ENCODE measurements around the gene ZNF598. TPM values are rescaled to one million over a fixed set of nuclear protein-coding genes. Genes with fewer than 3 reads are reported as not detected.
A peak's percentile ranks its signal among the peaks of the same experiment; 100 is the strongest.

The ZNF598 gene
- total and polyA plus RNA-seq, 2 of the 13 experiments (the other 11 are each of a cell fraction or from before 2014, with no cell fraction given) = 13.5 to 14.2 TPM

DNA sequence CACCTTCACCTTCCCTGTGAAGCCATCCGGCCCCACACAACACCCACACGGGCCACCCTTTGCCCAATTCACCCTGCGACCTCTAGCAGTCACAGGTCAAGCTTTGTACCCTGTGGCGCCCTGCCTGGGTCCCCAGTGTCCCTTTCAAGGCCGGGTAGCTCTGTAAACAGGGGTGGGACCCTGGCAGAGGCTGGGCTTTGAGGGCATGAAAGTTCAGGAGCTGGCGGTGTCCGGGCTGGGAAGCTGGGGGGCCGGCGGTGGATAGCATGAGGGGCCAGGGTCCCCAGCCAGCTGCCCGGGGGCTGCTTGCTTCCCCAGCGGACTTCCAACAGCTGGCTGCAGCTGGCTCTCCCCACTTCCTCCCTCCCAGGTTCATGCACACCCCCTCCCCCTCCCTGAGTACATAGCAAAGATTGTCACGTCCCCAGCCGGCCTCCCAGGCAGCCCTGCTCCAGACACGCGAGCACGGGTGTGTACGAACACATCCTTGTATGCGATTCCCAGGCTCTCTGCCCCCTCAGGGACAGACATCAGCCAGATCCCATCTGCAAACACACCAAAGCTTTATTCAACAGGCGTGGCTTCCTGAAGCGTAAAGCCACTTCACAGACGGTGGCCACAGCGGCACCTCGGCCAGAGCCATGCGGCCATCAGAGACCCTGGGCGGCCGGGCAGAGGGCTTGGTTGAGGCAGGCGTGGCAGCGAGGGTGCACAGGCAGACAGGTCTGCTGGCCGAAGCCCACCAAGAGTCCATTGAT is 29.8 kb upstream of the ZNF598 start (continued):
- 0 out of 2 replicates have a peak, but pooled peaks have one; percentile 41 for TF ChIP-seq CREB3 (CRISPR knock-in tag; IDR thresholded peaks at IDR 0.05)
- TF ChIP-seq, protein P1, sequence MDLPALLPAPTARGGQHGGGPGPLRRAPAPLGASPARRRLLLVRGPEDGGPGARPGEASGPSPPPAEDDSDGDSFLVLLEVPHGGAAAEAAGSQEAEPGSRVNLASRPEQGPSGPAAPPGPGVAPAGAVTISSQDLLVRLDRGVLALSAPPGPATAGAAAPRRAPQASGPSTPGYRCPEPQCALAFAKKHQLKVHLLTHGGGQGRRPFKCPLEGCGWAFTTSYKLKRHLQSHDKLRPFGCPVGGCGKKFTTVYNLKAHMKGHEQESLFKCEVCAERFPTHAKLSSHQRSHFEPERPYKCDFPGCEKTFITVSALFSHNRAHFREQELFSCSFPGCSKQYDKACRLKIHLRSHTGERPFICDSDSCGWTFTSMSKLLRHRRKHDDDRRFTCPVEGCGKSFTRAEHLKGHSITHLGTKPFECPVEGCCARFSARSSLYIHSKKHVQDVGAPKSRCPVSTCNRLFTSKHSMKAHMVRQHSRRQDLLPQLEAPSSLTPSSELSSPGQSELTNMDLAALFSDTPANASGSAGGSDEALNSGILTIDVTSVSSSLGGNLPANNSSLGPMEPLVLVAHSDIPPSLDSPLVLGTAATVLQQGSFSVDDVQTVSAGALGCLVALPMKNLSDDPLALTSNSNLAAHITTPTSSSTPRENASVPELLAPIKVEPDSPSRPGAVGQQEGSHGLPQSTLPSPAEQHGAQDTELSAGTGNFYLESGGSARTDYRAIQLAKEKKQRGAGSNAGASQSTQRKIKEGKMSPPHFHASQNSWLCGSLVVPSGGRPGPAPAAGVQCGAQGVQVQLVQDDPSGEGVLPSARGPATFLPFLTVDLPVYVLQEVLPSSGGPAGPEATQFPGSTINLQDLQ (CRISPR knock-in tag; IDR thresholded peaks at IDR 0.05) = no peak
- TF ChIP-seq MBNL3 (CRISPR knock-in tag; conservative IDR thresholded peaks at IDR 0.05) = no peak
- TF ChIP-seq ZNF775 (CRISPR knock-in tag; IDR thresholded peaks at IDR 0.05; ENCODE audit: borderline replicate concordance) = peak; percentile 35; the same call in 1 of the 2 replicates
- no peak for TF ChIP-seq SRF (IDR thresholded peaks at IDR 0.05; ENCODE audit: low read depth, low read length)
- TF ChIP-seq SPEN (CRISPR knock-in tag; IDR thresholded peaks at IDR 0.05; ENCODE audit: low read depth) = no peak; the same call in none of the 2 replicates
- no peak for TF ChIP-seq ATAD3A (CRISPR knock-in tag; IDR thresholded peaks at IDR 0.05)
- TF ChIP-seq ZZZ3 (CRISPR knock-in tag; IDR thresholded peaks at IDR 0.05; ENCODE audit: borderline replicate concordance) = no peak; the same call in 1 of the 2 replicates
- peak; percentile 36; the same call in 1 of the 2 replicates for TF ChIP-seq MEF2D (CRISPR knock-in tag; IDR thresholded peaks at IDR 0.05)
- TF ChIP-seq DRAP1 (CRISPR knock-in tag; IDR thresholded peaks at IDR 0.05) = peak; percentile 42; the same call in 1 of the 2 replicates
- TF ChIP-seq, protein P2, sequence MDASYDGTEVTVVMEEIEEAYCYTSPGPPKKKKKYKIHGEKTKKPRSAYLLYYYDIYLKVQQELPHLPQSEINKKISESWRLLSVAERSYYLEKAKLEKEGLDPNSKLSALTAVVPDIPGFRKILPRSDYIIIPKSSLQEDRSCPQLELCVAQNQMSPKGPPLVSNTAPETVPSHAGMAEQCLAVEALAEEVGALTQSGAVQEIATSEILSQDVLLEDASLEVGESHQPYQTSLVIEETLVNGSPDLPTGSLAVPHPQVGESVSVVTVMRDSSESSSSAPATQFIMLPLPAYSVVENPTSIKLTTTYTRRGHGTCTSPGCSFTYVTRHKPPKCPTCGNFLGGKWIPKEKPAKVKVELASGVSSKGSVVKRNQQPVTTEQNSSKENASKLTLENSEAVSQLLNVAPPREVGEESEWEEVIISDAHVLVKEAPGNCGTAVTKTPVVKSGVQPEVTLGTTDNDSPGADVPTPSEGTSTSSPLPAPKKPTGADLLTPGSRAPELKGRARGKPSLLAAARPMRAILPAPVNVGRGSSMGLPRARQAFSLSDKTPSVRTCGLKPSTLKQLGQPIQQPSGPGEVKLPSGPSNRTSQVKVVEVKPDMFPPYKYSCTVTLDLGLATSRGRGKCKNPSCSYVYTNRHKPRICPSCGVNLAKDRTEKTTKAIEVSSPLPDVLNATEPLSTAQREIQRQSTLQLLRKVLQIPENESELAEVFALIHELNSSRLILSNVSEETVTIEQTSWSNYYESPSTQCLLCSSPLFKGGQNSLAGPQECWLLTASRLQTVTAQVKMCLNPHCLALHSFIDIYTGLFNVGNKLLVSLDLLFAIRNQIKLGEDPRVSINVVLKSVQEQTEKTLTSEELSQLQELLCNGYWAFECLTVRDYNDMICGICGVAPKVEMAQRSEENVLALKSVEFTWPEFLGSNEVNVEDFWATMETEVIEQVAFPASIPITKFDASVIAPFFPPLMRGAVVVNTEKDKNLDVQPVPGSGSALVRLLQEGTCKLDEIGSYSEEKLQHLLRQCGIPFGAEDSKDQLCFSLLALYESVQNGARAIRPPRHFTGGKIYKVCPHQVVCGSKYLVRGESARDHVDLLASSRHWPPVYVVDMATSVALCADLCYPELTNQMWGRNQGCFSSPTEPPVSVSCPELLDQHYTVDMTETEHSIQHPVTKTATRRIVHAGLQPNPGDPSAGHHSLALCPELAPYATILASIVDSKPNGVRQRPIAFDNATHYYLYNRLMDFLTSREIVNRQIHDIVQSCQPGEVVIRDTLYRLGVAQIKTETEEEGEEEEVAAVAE (CRISPR knock-in tag; IDR thresholded peaks at IDR 0.05; ENCODE audit: borderline replicate concordance) = peak; percentile 69; the same call in 1 of the 2 replicates
- TF ChIP-seq ZBTB44 (CRISPR knock-in tag; IDR thresholded peaks at IDR 0.05) = no peak
- TF ChIP-seq HHEX (CRISPR knock-in tag; IDR thresholded peaks at IDR 0.05) = no peak; the same call in 1 of the 2 replicates
- no peak for TF ChIP-seq RELA (CRISPR knock-in tag; IDR thresholded peaks at IDR 0.05)
- TF ChIP-seq TIGD3 (CRISPR knock-in tag; IDR thresholded peaks at IDR 0.05; ENCODE audit: borderline replicate concordance) = peak; percentile 83; the same call in 1 of the 2 replicates
- no peak for TF ChIP-seq RAD51 (IDR thresholded peaks at IDR 0.05; ENCODE audit: borderline replicate concordance)

Data from HepG2 (cell line).